Esophagus muscularis mucosa (tissue), 4 donors: Measurements from ENCODE around the gene TRPM3. TPM values are rescaled to one million over a fixed set of nuclear protein-coding genes. Genes with fewer than 3 reads are reported as not detected.
A peak's percentile ranks its signal among the peaks of the same experiment; 100 is the strongest.

ENCODE experiments used
- DNase-seq: peaks from one replicate; pipeline ENCODE4 v3.0.0-alpha.2; 2017; ENCODE audit errors: extremely low spot score
- H3K27ac ChIP-seq, 4 donors: fragments of 200-600 bp; sonication (generic); replicated peaks in 1 of 4; 1 replicate in 3 of 4; 2 replicates in 1 of 4; pipeline ENCODE4 v1.5.1; 2016 to 2019; ENCODE audit warnings: mild to moderate bottlenecking in 1 of 4
- H3K27me3 ChIP-seq, 4 donors: fragments of 200-600 bp; sonication (generic); one replicate each; pipeline versions ENCODE4 v1.5.1 to v1.6.0; 2016 to 2019
- H3K36me3 ChIP-seq, 4 donors: fragments of 200-600 bp; sonication (generic); one replicate each; pipeline ENCODE4 v1.5.1; 2016 to 2019
- H3K4me1 ChIP-seq, 4 donors: fragments of 200-600 bp; sonication (generic); one replicate each; pipeline ENCODE4 v1.5.1; 2016 to 2019
- H3K4me3 ChIP-seq, 4 donors: fragments of 200-600 bp; sonication (generic); 1 replicate in 2 of 4; 2 replicates in 2 of 4; pipeline ENCODE4 v1.5.1; 2016 to 2019; ENCODE audit warnings: mild to moderate bottlenecking in 4 of 4, moderate library complexity in 1 of 4
- H3K9me3 ChIP-seq, 4 donors: fragments of 200-600 bp; sonication (generic); 1 replicate in 3 of 4; 2 replicates in 1 of 4; pipeline ENCODE4 v1.5.1; 2016 to 2019
- EP300 ChIP-seq: sonication (generic); formaldehyde crosslinking; IDR thresholded peaks from one replicate; pipeline ENCODE4 v1.6.1; 2017; ENCODE audit warnings: antibody characterized with exemption
- POLR2A ChIP-seq: fragments of 450-650 bp; IDR thresholded peaks from one replicate; pipeline ENCODE4 v1.6.1; 2017; ENCODE audit warnings: antibody characterized with exemption, moderate library complexity, mild to moderate bottlenecking, low read depth
- POLR2AphosphoS5 ChIP-seq, 2 donors: sonication (generic); formaldehyde crosslinking; IDR thresholded peaks; one replicate each; pipeline ENCODE4 v1.6.1; 2017; ENCODE audit warnings: antibody characterized with exemption in 2 of 2
- WGBS: methylation state at CpG from one replicate; pipeline ENCODE4 v1.1.5; 2018; 5-methylcytosine and 5-hydroxymethylcytosine counted together
- intact Hi-C: fragments of 100-400 bp; cut with DNase I; formaldehyde crosslinking; loops from one replicate; pipeline ENCODE4 v1.15.1; 2023
- total RNA-seq, 4 donors: library from RNA; depleted of rRNA; stranded (reverse); fragments of >200 nt; gene quantifications; one replicate each; pipeline versions ENCODE4 v1.1.0 to v1.2.1, GENCODE V29; 2016
- TF ChIP-seq, protein P1 (sequence below), 3 experiments: fragments of 200-600 bp in 2 of 3; fragments of 450-650 bp in 1 of 3; sonication (generic) in 2 of 3; IDR thresholded peaks; one replicate each; pipeline ENCODE4 v1.5.1; 2017 to 2019; ENCODE audit warnings: antibody characterized with exemption in 3 of 3, mild to moderate bottlenecking in 2 of 3, moderate library complexity in 1 of 3

TRPM3 gene
- total RNA-seq, 4 donors from 2014 or later, result 0.13 to 0.17 TPM; not detected in 2

DNA sequence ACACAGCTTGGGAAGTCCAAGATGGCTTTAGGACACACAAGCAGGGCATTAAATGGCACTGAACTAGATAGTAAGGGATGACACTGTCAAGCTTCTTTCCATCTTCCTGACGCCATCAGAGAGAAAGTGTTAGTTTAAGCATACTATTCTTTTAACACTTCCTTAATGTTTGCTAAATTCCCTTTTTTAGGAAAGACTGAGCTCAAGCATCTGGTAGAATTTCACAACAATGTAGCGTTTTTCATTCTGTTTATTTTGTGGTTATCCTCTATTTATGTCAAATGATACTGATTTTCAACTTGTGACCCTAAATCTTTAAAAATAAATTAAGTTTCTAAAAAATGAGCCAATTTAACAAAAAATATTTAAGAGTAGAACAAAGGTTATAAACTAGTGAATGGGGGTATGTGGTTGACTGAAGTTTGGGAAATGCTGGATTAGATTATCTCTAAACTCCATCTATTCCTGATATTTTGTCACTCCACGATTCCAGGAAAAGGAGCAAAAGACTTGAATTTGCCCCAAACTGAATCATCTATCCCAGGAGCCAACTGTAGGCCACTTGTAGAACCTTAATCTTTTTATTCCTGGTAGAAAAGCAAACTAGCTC is 559.5 kb downstream of the TRPM3 start:
- no peak for DNase-seq
- TF ChIP-seq POLR2A (no peak), EP300 (no peak), POLR2AphosphoS5 (IDR thresholded peaks at IDR 0.05) (no peak)
- TF ChIP-seq, protein P1, sequence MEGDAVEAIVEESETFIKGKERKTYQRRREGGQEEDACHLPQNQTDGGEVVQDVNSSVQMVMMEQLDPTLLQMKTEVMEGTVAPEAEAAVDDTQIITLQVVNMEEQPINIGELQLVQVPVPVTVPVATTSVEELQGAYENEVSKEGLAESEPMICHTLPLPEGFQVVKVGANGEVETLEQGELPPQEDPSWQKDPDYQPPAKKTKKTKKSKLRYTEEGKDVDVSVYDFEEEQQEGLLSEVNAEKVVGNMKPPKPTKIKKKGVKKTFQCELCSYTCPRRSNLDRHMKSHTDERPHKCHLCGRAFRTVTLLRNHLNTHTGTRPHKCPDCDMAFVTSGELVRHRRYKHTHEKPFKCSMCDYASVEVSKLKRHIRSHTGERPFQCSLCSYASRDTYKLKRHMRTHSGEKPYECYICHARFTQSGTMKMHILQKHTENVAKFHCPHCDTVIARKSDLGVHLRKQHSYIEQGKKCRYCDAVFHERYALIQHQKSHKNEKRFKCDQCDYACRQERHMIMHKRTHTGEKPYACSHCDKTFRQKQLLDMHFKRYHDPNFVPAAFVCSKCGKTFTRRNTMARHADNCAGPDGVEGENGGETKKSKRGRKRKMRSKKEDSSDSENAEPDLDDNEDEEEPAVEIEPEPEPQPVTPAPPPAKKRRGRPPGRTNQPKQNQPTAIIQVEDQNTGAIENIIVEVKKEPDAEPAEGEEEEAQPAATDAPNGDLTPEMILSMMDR (IDR thresholded peaks at IDR 0.05), result no peak
- Histone ChIP-seq H3K4me1 (peaks cover 0 to 20% (median 3%) of the 10 kb centered on the region in 4 donors), H3K4me3 (no peak overlapping the region), H3K27me3 (no peaks in the 10 kb centered on the region), H3K9me3 (no peaks in the 10 kb centered on the region), H3K36me3 (no peaks in the 10 kb centered on the region), H3K27ac (peak overlapping the region; percentile 32 to 63 (median 43))
- intact Hi-C loops, result no loop called here
- WGBS, result 69% methylated on average over 3 of the region's 3 CpGs

GRCh38 chr9:70561111-70561510 is 560.3 kb downstream of the TRPM3 start:
- no peaks in the 10 kb centered on the region for H3K36me3 ChIP-seq
- H3K27me3 ChIP-seq, result no peaks in the 10 kb centered on the region
- peaks cover 0 to 20% (median 3%) of the 10 kb centered on the region in 4 donors for H3K4me1 ChIP-seq
- TF ChIP-seq POLR2A, result no peak
- TF ChIP-seq EP300, result no peak
- no peak for TF ChIP-seq POLR2AphosphoS5 (IDR thresholded peaks at IDR 0.05)
- TF ChIP-seq, protein P1 (IDR thresholded peaks at IDR 0.05), result no peak
- no peak overlapping the region for H3K4me3 ChIP-seq
- intact Hi-C loops, result no loop called here
- no peaks in the 10 kb centered on the region for H3K9me3 ChIP-seq
- no peak for DNase-seq
- H3K27ac ChIP-seq, result peak overlapping the region; percentile 32 to 63 (median 43)
- 73% methylated on average over 4 of the region's 4 CpGs for WGBS

- H3K36me3 ChIP-seq, result no peaks in the 10 kb centered on the region
- no peak overlapping the region for H3K4me3 ChIP-seq
- H3K9me3 ChIP-seq, result no peaks in the 10 kb centered on the region
- DNase-seq, result no peak
- intact Hi-C loops, result no loop called here
- H3K27ac ChIP-seq, result no peak overlapping the region
- no peaks in the 10 kb centered on the region for H3K27me3 ChIP-seq
- TF ChIP-seq POLR2A (no peak), EP300 (no peak), POLR2AphosphoS5 (IDR thresholded peaks at IDR 0.05) (no peak)
- TF ChIP-seq, protein P1 (IDR thresholded peaks at IDR 0.05), result no peak
- peaks cover 6 to 33% (median 19%) of the 10 kb centered on the region in 4 donors for H3K4me1 ChIP-seq
Measured at GRCh38 chr9:70559102-70559501, 562.3 kb downstream of the TRPM3 start.

- TF ChIP-seq, protein P1 (IDR thresholded peaks at IDR 0.05), result no peak
- TF ChIP-seq POLR2A (no peak), EP300 (no peak), POLR2AphosphoS5 (IDR thresholded peaks at IDR 0.05) (no peak)
- DNase-seq, result no peak
- WGBS, result 80% methylated on average over 6 of the region's 6 CpGs
- H3K9me3 ChIP-seq, result no peaks in the 10 kb centered on the region
- H3K27ac ChIP-seq, result no peak overlapping the region
- intact Hi-C loops, result no loop called here
- no peak overlapping the region for H3K4me3 ChIP-seq
- no peaks in the 10 kb centered on the region for H3K36me3 ChIP-seq
- peaks cover 14 to 34% (median 25%) of the 10 kb centered on the region in 4 donors for H3K4me1 ChIP-seq
- H3K27me3 ChIP-seq, result no peaks in the 10 kb centered on the region
Measured at GRCh38 chr9:70557661-70558369, 563.6 kb downstream of the TRPM3 start.
